CD8-positive, alpha-beta memory T cell (primary cell): ENCODE measurements around the gene NR5A1. TPM values are rescaled to one million over a fixed set of nuclear protein-coding genes. Genes with fewer than 3 reads are reported as not detected.

ENCODE experiments used
- CTCF ChIA-PET: fragments of 350-600 bp; sonication (Branson Sonifier 250); formaldehyde crosslinking; loops from one replicate; lab custom pipeline; 2021; ENCODE audit warnings: antibody characterized with exemption; lab: Charles Lee
- POLR2A ChIA-PET: fragments of 350-600 bp; sonication (Branson Sonifier 250); formaldehyde crosslinking; loops from one replicate; lab custom pipeline; 2021; ENCODE audit warnings: antibody characterized with exemption; lab: Charles Lee
- DNase-seq, 5 donors: peaks; one replicate each; pipeline versions ENCODE4 v3.0.0 to v3.0.0-alpha.2; 2020 to 2022; ENCODE audit warnings: mixed read lengths in 1 of 5
- H3K27ac ChIP-seq: one replicate; pipeline ENCODE4 v1.7.0; 2013; ENCODE audit warnings: low read depth, mild to moderate bottlenecking, low read length, moderate library complexity
- H3K27me3 ChIP-seq: 2 replicates; pipeline ENCODE4 v1.7.0; 2013; ENCODE audit warnings: low read length, mild to moderate bottlenecking; ENCODE audit not compliant: insufficient read depth, poor library complexity, severe bottlenecking
- H3K36me3 ChIP-seq: 2 replicates; pipeline ENCODE4 v1.7.0; 2013; ENCODE audit warnings: mild to moderate bottlenecking, low read length, moderate library complexity; ENCODE audit not compliant: insufficient read depth
- H3K4me1 ChIP-seq: 2 replicates; pipeline ENCODE4 v1.7.0; 2013; ENCODE audit warnings: mild to moderate bottlenecking, low read length, moderate library complexity; ENCODE audit not compliant: insufficient read depth
- H3K4me3 ChIP-seq: 2 replicates; pipeline ENCODE4 v1.7.0; 2013; ENCODE audit warnings: mild to moderate bottlenecking, low read length
- H3K9me3 ChIP-seq: 2 replicates; pipeline ENCODE4 v1.7.0; 2013; ENCODE audit warnings: mild to moderate bottlenecking, low read length
- H3K27ac Mint-ChIP-seq, 8 donors: one replicate each; pipeline ENCODE4 v1.8.0; 2020 to 2021; ENCODE audit warnings: mixed read lengths in 8 of 8, mild to moderate bottlenecking in 6 of 8, inconsistent platforms in 3 of 8, moderate library complexity in 3 of 8
- H3K27me3 Mint-ChIP-seq, 2 donors: one replicate each; pipeline ENCODE4 v1.8.0; 2020 to 2021; ENCODE audit warnings: mixed read lengths in 2 of 2, mild to moderate bottlenecking in 1 of 2, moderate library complexity in 1 of 2
- H3K36me3 Mint-ChIP-seq, 3 donors: one replicate each; pipeline ENCODE4 v1.8.0; 2020 to 2021; ENCODE audit warnings: mixed read lengths in 3 of 3, inconsistent platforms in 1 of 3, mild to moderate bottlenecking in 1 of 3
- H3K4me1 Mint-ChIP-seq, 3 donors: one replicate each; pipeline ENCODE4 v1.8.0; 2020 to 2021; ENCODE audit warnings: mixed read lengths in 3 of 3, inconsistent platforms in 1 of 3, mild to moderate bottlenecking in 1 of 3
- H3K4me3 Mint-ChIP-seq, 7 donors: one replicate each; pipeline ENCODE4 v1.8.0; 2020 to 2021; ENCODE audit warnings: mixed read lengths in 7 of 7, mild to moderate bottlenecking in 6 of 7, moderate library complexity in 4 of 7, inconsistent platforms in 2 of 7
- H3K9me3 Mint-ChIP-seq, 5 donors: one replicate each; pipeline ENCODE4 v1.8.0; 2020 to 2022; ENCODE audit warnings: mixed read lengths in 5 of 5, mild to moderate bottlenecking in 3 of 5, moderate library complexity in 2 of 5, inconsistent platforms in 1 of 5
- polyA plus RNA-seq: library from polyadenylated mRNA; unstranded; fragments of 300-500 nt; fragmentation: Illumina TruSeq; gene quantifications from one replicate; pipeline ENCODE4 v1.2.3, GENCODE V29; 2021
- total RNA-seq, 2 experiments: library from RNA; stranded (reverse); gene quantifications; one replicate each; pipeline ENCODE4 v1.2.3, GENCODE V29; 2021

NR5A1 gene
- total and polyA plus RNA-seq, 3 experiments from 2014 or later: not detected

DNA sequence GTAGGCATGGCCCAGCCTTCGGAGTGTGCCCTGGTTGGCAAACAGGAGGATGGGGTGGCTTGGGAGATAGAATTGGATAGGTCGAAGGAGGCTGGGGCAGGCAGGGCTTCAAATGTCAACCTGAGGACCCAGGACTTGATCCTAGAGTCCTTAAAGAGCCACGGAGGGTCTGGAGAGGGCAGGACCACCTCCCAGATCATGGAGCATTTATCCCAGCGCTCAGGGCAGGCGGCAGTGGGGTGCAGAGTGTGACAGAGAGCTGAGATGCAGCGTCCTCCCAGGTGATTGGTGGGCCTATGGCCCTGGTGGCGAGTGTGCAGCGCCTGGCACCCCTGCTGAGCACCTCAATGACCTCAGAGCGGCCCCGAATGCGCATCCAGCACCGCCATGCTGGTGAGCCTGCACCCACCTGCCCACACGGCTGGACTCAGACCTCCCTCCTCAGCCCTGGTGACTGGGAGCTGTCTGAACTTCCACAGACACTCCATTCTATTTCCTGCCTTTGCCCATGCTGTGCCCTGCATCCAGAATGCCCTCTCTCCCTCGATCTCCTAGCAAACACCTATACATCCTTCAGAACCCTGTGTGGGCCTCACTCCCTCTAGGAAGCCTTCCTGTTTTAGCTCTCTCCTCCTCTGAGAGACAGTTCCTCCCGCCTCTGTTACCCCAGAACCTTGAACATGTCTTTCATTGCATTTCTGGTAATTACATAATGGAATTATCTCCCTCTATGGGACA, 50.7 kb downstream of the NR5A1 start:
- no peak overlapping the region for H3K27ac Mint-ChIP-seq

DNA sequence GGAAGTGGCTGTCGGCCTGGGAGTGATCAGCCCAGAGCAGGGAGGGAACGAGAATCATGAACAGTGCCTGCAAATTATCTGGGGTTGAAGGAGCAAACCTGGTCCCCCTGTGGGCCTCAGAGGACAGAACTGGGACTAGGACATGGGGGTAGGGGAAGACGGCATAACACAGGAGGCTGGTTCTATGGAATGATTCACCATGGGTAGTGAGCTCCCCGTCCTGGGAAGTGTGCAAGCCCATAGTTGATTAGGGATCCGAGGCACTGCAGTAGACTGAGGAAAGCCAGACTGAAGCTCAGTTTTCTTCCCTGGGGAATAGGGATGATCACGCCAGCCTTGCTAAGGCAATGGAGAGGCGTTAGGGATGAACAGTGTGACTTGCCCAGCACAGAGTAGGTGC, 51.4 kb downstream of the NR5A1 start:
- Histone ChIP-seq H3K9me3 (no peaks in the 10 kb centered on the region), H3K4me1 (no peaks in the 10 kb centered on the region), H3K4me3 (no peak overlapping the region), H3K27ac (no peak overlapping the region), H3K27me3 (no peaks in the 10 kb centered on the region), H3K36me3 (no peaks in the 10 kb centered on the region)
- no peak overlapping the region for H3K4me3 Mint-ChIP-seq
- peaks cover 17 to 18% of the 10 kb centered on the region in 2 donors for H3K27me3 Mint-ChIP-seq
- H3K4me1 Mint-ChIP-seq: no peaks in the 10 kb centered on the region
- CTCF ChIA-PET: no interaction called here
- H3K9me3 Mint-ChIP-seq: no peaks in the 10 kb centered on the region
- no peak for DNase-seq
- H3K36me3 Mint-ChIP-seq: no peaks in the 10 kb centered on the region
- H3K27ac Mint-ChIP-seq: peak overlapping the region in 1 of 8 donors; percentile 42
- POLR2A ChIA-PET: no interaction called here

More for the DNA sequence above, 50.7 kb downstream of the NR5A1 start:
- CTCF ChIA-PET: no interaction called here
- Histone ChIP-seq H3K9me3 (no peaks in the 10 kb centered on the region), H3K4me1 (no peaks in the 10 kb centered on the region), H3K27ac (no peak overlapping the region), H3K27me3 (no peaks in the 10 kb centered on the region), H3K4me3 (no peak overlapping the region), H3K36me3 (no peaks in the 10 kb centered on the region)
- POLR2A ChIA-PET: no interaction called here
- Mint-ChIP-seq H3K4me3 (no peak overlapping the region), H3K4me1 (no peaks in the 10 kb centered on the region), H3K9me3 (no peaks in the 10 kb centered on the region), H3K27me3 (peaks cover 10 to 15% of the 10 kb centered on the region in 2 donors), H3K36me3 (no peaks in the 10 kb centered on the region)
- no peak for DNase-seq

DNA sequence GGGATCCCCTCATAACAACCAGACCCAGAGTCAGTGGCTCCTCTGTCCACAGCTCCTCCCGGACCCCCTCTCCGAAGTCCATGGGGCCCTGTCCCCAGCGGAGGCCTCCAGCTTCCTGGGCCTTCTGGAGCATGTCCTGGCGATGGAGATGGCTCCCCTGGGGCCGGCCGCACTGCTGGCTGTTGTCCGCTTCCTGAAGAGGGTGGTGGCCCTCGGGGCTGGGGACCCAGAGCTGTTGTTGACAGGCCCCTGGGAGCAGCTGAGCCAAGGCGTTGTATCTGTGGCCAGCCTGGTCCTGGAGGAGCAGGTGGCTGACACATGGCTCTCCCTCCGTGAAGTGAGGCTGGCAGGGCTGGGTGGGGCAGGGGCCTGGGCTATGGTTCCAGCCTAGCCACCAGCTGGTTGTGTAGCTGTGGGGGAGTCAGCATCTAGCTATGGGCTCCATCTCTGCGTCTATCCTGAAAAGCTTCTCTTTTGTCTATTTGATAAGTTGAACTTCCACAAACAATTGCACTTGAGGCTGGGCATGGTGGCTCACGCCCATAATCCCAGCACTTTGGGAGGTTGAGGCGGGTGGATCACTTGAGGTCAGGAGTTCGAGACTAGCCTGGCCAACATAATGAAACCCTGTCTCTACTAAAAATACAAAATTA, 52.3 kb downstream of the NR5A1 start:
- ChIA-PET CTCF (no interaction called here), POLR2A (no interaction called here)
- H3K4me1 Mint-ChIP-seq: no peaks in the 10 kb centered on the region
- Histone ChIP-seq H3K36me3 (no peaks in the 10 kb centered on the region), H3K9me3 (no peaks in the 10 kb centered on the region), H3K4me1 (no peaks in the 10 kb centered on the region), H3K27ac (no peak overlapping the region), H3K4me3 (no peak overlapping the region), H3K27me3 (peaks cover 4% of the 10 kb centered on the region)
- H3K27ac Mint-ChIP-seq: no peak overlapping the region
- H3K36me3 Mint-ChIP-seq: no peaks in the 10 kb centered on the region
- H3K9me3 Mint-ChIP-seq: no peaks in the 10 kb centered on the region
- no peak for DNase-seq
- no peak overlapping the region for H3K4me3 Mint-ChIP-seq
- peaks cover 19 to 20% of the 10 kb centered on the region in 2 donors for H3K27me3 Mint-ChIP-seq

DNA sequence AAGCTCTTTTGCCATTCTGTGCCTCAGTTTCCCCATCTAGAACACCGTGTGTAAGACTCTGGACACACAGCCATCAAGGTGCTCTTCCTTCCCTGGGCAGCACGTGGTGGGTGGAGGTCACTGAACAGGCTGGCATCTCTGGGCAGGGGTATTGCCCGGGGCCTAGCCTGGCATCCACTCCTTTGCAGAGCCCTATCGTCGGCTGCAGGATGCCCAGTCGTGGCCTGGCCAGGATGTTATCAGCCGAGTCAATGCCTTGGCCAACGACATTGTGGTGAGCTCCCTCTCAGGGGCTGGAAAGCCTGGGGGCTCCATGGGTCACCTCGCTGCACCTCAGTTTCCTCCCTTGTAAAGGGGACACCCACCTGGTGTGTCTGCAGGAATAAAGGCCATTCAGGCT, 52.9 kb downstream of the NR5A1 start:
- no peak overlapping the region for H3K27ac ChIP-seq
- CTCF ChIA-PET: no interaction called here

DNA sequence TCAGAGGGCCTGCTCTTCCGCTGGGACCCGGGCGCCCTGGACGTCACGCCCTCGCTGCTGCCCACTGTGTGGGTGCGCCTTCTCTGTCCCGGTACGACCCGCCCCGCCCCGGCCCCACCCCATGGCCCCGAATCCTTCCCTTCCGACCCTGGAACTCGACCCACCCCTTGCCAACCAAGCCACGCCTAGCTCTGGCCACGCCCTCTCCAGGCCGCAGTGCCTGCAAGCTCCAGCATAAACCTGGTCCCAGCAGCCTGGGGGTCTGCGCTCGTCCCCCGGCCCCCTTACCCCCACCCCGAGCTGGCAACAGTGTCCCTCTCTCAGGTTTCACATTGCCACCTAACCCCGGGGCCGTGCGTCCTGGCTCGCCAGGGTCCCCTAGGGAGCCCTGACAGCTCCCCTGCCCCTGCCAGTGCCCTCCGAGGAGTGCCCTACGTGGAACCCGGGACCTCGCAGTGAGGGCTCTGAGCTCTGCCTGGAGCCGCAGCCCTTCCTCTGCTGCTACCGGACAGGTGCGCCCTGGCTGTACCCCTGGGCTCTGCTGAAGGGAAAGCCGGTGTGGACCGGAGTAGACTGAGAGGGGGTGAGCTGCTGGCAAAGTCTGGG, 53.5 kb downstream of the NR5A1 start:
- H3K27ac Mint-ChIP-seq: no peak overlapping the region
- Histone ChIP-seq H3K9me3 (no peaks in the 10 kb centered on the region), H3K27ac (no peak overlapping the region), H3K27me3 (peaks cover 4% of the 10 kb centered on the region), H3K4me3 (no peak overlapping the region), H3K36me3 (no peaks in the 10 kb centered on the region), H3K4me1 (no peaks in the 10 kb centered on the region)
- no peaks in the 10 kb centered on the region for H3K9me3 Mint-ChIP-seq
- no peak overlapping the region for H3K4me3 Mint-ChIP-seq
- H3K27me3 Mint-ChIP-seq: peaks cover 22 to 23% of the 10 kb centered on the region in 2 donors
- ChIA-PET POLR2A (no interaction called here), CTCF (no interaction called here)
- H3K36me3 Mint-ChIP-seq: no peaks in the 10 kb centered on the region
- H3K4me1 Mint-ChIP-seq: no peaks in the 10 kb centered on the region
- no peak for DNase-seq

More for the DNA sequence above, 52.9 kb downstream of the NR5A1 start:
- POLR2A ChIA-PET: no interaction called here
- no peaks in the 10 kb centered on the region for H3K4me1 ChIP-seq
- no peak overlapping the region for H3K4me3 ChIP-seq
- no peak for DNase-seq
- H3K27me3 Mint-ChIP-seq: peaks cover 22% of the 10 kb centered on the region in 2 donors
- H3K36me3 Mint-ChIP-seq: no peaks in the 10 kb centered on the region
- no peaks in the 10 kb centered on the region for H3K9me3 ChIP-seq
- H3K9me3 Mint-ChIP-seq: no peaks in the 10 kb centered on the region
- peaks cover 4% of the 10 kb centered on the region for H3K27me3 ChIP-seq
- H3K36me3 ChIP-seq: no peaks in the 10 kb centered on the region
- no peak overlapping the region for H3K4me3 Mint-ChIP-seq
- H3K4me1 Mint-ChIP-seq: no peaks in the 10 kb centered on the region
- no peak overlapping the region for H3K27ac Mint-ChIP-seq

DNA sequence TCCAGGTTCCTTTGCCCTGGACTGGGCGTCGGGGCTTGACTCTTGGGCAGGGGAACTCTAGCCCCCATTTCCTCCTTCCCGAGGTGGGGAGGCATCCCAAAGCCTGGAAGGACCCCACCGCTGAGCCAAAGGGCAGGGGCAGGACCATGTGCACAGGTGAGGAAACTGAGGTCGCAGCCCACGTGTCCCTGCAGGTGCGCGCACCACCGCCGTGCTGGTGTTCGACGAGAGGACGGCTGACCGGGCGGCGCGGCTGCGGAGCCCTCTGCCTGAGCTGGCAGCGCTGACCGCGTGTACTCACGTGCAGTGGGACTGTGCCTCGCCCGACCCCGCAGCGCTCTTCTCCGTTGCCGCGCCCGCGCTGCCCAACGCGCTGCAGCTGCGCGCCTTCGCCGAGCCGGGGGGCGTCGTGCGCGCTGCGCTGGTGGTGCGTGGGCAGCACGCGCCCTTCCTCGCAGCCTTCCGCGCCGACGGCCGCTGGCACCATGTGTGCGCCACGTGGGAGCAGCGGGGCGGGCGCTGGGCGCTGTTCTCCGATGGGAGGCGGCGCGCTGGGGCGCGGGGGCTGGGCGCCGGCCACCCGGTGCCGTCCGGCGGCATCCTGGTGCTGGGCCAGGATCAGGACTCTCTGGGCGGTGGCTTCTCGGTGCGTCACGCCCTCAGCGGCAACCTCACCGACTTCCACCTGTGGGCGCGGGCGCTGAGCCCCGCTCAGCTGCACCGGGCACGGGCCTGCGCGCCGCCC, 54.2 kb downstream of the NR5A1 start:
- peaks cover 21 to 28% of the 10 kb centered on the region in 2 donors for H3K27me3 Mint-ChIP-seq
- H3K27ac Mint-ChIP-seq: no peak overlapping the region
- no peak overlapping the region for H3K27ac ChIP-seq
- POLR2A ChIA-PET: no interaction called here
- H3K4me1 Mint-ChIP-seq: no peaks in the 10 kb centered on the region
- H3K9me3 ChIP-seq: no peaks in the 10 kb centered on the region
- CTCF ChIA-PET: no interaction called here
- no peaks in the 10 kb centered on the region for H3K4me1 ChIP-seq
- H3K36me3 Mint-ChIP-seq: no peaks in the 10 kb centered on the region
- H3K36me3 ChIP-seq: no peaks in the 10 kb centered on the region
- H3K9me3 Mint-ChIP-seq: no peaks in the 10 kb centered on the region
- no peak overlapping the region for H3K4me3 ChIP-seq
- peaks cover 4% of the 10 kb centered on the region for H3K27me3 ChIP-seq
- DNase-seq: no peak
- H3K4me3 Mint-ChIP-seq: no peak overlapping the region

DNA sequence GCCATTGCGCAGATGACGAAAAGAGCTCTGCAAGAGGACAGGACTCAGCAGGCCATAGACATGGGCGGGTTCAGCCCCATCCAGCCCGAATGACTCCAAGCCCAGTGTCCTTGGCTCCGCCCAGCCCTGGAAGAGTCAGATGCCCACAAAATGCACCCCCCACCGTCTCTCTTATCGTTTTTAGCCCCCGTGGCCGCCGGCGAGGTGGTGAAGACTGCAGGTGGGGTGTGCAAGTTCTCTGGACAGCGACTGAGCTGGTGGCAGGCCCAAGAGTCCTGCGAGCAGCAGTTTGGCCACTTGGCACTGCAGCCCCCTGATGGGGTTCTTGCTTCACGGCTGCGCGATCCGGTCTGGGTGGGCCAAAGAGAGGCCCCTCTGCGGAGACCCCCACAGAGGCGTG, 54.9 kb downstream of the NR5A1 start:
- H3K27me3 Mint-ChIP-seq: peaks cover 21 to 28% of the 10 kb centered on the region in 2 donors
- POLR2A ChIA-PET: no interaction called here
- Histone ChIP-seq H3K36me3 (no peaks in the 10 kb centered on the region), H3K4me3 (no peak overlapping the region), H3K27me3 (peaks cover 4% of the 10 kb centered on the region), H3K9me3 (no peaks in the 10 kb centered on the region), H3K27ac (no peak overlapping the region), H3K4me1 (no peaks in the 10 kb centered on the region)
- DNase-seq: no peak
- H3K9me3 Mint-ChIP-seq: no peaks in the 10 kb centered on the region
- CTCF ChIA-PET: no interaction called here
- H3K4me3 Mint-ChIP-seq: no peak overlapping the region
- H3K36me3 Mint-ChIP-seq: no peaks in the 10 kb centered on the region
- H3K4me1 Mint-ChIP-seq: no peaks in the 10 kb centered on the region
- H3K27ac Mint-ChIP-seq: no peak overlapping the region
